IMR-90 (cell line): ENCODE results near the gene TFB1M.

ENCODE experiments used
- BHLHE40 ChIP-seq: fragments of 150-350 bp; IDR thresholded peaks from 2 replicates; pipeline ENCODE4 v1.6.1; 2016; ENCODE audit warnings: mild to moderate bottlenecking, low read depth, low read length
- CEBPB ChIP-seq: IDR thresholded peaks from 2 replicates; pipeline ENCODE4 v1.6.1; 2012; ENCODE audit warnings: low read depth, low read length, improper control_type of control experiment
- CHD1 ChIP-seq: IDR thresholded peaks from 2 replicates; pipeline ENCODE4 v1.6.1; 2012; ENCODE audit warnings: low read depth, low read length, improper control_type of control experiment
- FOS ChIP-seq: fragments of 150-350 bp; IDR thresholded peaks from 2 replicates; pipeline ENCODE4 v1.6.1; 2016; ENCODE audit warnings: low read depth, low read length
- MAFK ChIP-seq: IDR thresholded peaks from 2 replicates; pipeline ENCODE4 v1.6.1; 2012; ENCODE audit warnings: low read depth, low read length, improper control_type of control experiment
- MXI1 ChIP-seq: IDR thresholded peaks from 2 replicates; pipeline ENCODE4 v1.6.1; 2012; ENCODE audit warnings: low read depth, mild to moderate bottlenecking, low read length, moderate library complexity, borderline replicate concordance
- POLR2A ChIP-seq: IDR thresholded peaks from 2 replicates; pipeline ENCODE4 v1.6.1; 2012; ENCODE audit warnings: mild to moderate bottlenecking, low read depth, low read length
- RAD21 ChIP-seq: IDR thresholded peaks from 2 replicates; pipeline ENCODE4 v1.6.1; 2012; ENCODE audit warnings: low read length, improper control_type of control experiment
- RCOR1 ChIP-seq: IDR thresholded peaks from 2 replicates; pipeline ENCODE4 v1.6.1; 2012; ENCODE audit warnings: mild to moderate bottlenecking, low read length, improper control_type of control experiment; ENCODE audit not compliant: insufficient replicate concordance
- RFX5 ChIP-seq: IDR thresholded peaks from 2 replicates; pipeline ENCODE4 v1.8.0; 2012; ENCODE audit warnings: low read depth, mild to moderate bottlenecking, low read length, moderate library complexity
- SMC3 ChIP-seq: fragments of 150-350 bp; IDR thresholded peaks from 2 replicates; pipeline ENCODE4 v1.6.1; 2016; ENCODE audit warnings: low read depth, mild to moderate bottlenecking, antibody characterized with exemption, low read length, moderate library complexity
- TF ChIP-seq, protein P1 (sequence below): fragments of 150-350 bp; IDR thresholded peaks from 2 replicates; pipeline ENCODE4 v1.6.1; 2017; ENCODE audit warnings: mild to moderate bottlenecking, antibody characterized with exemption, low read length, low read depth
- TF ChIP-seq, protein P2 (sequence below): fragments of 150-350 bp; IDR thresholded peaks from 2 replicates; pipeline ENCODE4 v1.6.1; 2016; ENCODE audit warnings: low read depth, mild to moderate bottlenecking, low read length, moderate library complexity, borderline replicate concordance
- TF ChIP-seq, protein P3 (sequence below): conservative IDR thresholded peaks from 2 replicates; pipeline ENCODE4 v1.5.1; 2012; ENCODE audit warnings: mild to moderate bottlenecking, low read depth, low read length, improper control_type of control experiment

- TF ChIP-seq, protein P1, sequence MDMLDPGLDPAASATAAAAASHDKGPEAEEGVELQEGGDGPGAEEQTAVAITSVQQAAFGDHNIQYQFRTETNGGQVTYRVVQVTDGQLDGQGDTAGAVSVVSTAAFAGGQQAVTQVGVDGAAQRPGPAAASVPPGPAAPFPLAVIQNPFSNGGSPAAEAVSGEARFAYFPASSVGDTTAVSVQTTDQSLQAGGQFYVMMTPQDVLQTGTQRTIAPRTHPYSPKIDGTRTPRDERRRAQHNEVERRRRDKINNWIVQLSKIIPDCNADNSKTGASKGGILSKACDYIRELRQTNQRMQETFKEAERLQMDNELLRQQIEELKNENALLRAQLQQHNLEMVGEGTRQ, result no peak
- TF ChIP-seq POLR2A (no peak), RAD21 (no peak), BHLHE40 (no peak), CEBPB (no peak), MXI1 (no peak), RFX5 (no peak), MAFK (no peak), CHD1 (no peak), SMC3 (no peak), FOS (no peak), RCOR1 (no peak)
- TF ChIP-seq, protein P2, sequence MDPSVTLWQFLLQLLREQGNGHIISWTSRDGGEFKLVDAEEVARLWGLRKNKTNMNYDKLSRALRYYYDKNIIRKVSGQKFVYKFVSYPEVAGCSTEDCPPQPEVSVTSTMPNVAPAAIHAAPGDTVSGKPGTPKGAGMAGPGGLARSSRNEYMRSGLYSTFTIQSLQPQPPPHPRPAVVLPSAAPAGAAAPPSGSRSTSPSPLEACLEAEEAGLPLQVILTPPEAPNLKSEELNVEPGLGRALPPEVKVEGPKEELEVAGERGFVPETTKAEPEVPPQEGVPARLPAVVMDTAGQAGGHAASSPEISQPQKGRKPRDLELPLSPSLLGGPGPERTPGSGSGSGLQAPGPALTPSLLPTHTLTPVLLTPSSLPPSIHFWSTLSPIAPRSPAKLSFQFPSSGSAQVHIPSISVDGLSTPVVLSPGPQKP, result no peak
- TF ChIP-seq, protein P3, sequence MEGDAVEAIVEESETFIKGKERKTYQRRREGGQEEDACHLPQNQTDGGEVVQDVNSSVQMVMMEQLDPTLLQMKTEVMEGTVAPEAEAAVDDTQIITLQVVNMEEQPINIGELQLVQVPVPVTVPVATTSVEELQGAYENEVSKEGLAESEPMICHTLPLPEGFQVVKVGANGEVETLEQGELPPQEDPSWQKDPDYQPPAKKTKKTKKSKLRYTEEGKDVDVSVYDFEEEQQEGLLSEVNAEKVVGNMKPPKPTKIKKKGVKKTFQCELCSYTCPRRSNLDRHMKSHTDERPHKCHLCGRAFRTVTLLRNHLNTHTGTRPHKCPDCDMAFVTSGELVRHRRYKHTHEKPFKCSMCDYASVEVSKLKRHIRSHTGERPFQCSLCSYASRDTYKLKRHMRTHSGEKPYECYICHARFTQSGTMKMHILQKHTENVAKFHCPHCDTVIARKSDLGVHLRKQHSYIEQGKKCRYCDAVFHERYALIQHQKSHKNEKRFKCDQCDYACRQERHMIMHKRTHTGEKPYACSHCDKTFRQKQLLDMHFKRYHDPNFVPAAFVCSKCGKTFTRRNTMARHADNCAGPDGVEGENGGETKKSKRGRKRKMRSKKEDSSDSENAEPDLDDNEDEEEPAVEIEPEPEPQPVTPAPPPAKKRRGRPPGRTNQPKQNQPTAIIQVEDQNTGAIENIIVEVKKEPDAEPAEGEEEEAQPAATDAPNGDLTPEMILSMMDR, result no peak
Measured at GRCh38 chr6:155344341-155345006, 30.2 kb upstream of the TFB1M start.
